ENCODE measurements around the gene C1orf116.

The C1orf116 gene

DNA sequence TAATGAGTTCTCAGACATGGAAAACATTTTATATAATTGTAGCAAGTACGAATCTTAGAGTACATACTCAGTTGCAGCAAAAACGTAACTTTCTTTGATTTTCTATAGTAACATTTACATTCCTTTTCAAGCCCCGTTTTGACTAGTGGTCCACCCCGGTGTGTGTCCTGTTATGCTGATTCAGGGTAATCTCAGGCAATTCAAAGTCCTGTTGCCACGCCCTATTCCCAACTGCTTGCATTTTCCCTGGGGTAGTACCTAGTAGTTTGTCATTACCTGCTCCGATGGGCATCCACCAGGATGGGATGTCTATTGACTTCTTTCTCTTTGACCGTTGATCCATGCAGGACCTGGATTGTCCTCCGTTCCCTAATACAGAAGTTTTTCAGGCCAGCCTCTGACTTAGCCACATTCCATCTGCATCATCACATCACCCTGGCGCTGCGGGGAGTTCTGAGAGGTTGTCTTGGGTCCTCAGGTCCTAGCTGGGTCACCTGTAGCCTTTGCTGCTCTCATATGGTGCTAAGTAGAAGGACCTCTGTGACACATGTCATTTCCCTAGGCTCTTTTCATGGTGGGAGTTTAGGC is 47.3 kb downstream of the C1orf116 start:
- DNase-seq: no peak

DNA sequence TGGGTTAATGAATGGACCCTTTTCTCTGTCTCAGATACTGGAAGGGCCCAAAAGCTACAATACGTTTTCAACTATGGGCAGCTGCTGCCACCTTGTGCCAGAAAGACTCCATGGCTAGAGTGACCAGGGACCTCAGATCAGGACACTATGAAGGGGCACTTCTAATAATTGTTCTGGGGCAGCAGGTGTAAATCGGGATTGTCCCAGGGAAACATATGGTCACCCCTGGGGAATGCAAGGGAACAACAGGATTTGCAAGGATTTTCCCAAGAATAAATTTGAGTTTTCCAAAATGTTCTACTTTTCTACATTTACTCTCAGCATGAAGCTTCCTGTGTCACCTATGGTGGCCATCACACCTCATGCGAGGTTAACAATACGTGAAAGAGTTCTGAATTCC is 50.3 kb downstream of the C1orf116 start:
- peak; percentile 54 for DNase-seq

DNA sequence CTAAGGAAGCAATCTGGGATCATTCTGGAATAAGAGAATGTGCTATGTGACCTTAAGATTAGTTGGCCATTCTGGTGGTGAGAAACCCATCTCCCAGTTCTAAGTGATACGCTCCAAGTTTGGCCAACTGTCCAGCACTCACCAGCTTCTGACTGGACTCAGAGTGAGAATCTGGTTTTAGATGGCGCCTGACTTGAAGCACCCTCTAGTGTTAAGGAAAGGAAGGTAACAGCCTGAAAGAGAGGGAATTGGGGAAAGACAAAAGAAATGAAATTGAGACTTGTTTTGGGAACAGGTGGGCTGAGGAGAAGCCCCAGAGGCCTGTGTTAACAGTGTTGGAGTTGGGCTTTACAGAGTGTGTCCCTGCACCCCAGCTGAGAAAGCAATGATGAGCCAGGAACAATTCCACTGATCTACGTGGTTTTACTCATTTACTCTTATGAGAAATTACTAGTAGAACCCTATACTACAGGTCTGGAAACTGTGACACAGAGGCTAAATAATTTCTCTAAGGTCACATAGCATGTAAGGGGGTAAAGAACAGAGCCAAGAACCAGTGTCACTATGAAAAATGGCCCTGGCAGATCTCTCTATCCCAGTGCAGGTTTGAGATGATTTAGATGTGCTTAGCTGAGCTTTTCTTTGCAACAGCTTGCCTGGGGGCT is 53.0 kb downstream of the C1orf116 start:
- no peak for DNase-seq

DNA sequence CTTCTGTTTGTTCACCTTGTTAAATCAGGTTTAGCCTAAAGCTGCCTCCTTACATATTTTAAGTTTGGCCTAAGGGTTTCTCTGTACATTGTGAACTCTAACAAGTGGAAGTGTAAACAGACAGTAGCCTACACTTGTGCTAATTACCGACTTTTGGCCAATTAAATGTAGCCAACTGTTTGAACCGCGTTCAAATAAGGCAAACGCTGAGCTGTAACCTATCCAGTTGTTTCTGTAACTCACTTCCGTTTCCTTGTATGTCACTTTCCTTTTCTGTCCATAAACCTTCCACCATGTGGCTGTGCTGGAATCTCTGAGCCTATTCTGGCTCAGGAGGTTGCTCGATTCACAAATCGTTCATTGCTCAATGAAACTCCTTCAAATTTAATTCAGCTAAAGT is 54.3 kb downstream of the C1orf116 start:
- no peak for DNase-seq

DNA sequence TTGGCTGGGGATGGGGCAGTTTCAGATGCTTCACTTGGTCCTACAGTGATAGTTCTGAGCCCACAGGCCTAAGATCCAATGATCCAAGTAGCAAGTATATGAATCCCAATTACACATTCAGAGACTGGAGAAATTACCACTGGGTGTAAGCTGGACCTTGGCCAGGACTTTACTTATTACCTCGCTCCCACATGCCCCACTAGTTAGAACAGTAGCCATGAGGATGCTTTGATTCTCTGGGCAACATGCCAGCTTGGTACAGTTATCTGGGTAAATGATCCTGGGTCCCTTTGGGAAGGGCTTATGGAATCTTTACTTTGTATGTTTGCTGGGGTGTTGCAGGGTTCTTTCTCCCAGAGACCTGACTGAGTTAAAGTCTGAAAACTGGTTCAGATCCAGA is 57.2 kb downstream of the C1orf116 start:
- no peak for DNase-seq

DNA sequence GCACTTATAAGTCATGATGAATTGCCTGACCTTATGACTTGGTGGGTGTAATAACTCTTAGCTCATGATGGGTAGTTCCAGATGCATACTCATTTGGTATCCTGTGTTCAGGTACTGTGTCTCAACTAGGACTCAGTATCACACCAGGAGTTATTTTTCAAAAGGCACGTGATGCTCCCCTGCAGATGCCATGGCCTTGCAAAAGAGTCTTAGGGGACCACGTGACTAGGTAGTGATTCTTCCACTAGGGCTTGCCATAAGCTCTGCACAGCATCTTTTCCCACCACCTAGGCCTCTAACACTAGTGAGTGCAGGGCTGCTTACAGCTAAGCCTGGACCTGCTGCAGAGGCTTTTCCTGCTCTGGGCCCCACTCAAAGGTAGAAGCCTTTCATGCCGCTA is 58.4 kb downstream of the C1orf116 start:
- no peak for DNase-seq

DNA sequence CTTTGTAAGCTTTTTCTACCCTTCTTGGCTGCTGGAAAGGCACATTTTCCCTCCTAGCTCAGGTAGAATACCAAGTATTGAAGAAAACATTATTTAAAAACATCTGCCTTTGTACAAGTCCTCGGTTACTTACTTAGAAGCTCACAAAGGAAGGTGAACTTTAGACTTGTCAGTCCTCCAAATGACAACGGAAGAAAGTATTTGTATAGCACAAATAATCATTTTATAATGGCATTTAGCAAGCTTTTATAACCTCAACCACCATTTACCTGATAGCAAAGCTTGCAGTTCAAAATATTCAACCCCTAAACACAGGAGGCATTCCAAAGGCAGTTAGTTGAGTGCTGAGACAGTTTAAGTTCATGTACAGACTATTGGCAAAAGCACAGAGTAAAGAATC is 59.8 kb downstream of the C1orf116 start:
- DNase-seq: no peak

DNA sequence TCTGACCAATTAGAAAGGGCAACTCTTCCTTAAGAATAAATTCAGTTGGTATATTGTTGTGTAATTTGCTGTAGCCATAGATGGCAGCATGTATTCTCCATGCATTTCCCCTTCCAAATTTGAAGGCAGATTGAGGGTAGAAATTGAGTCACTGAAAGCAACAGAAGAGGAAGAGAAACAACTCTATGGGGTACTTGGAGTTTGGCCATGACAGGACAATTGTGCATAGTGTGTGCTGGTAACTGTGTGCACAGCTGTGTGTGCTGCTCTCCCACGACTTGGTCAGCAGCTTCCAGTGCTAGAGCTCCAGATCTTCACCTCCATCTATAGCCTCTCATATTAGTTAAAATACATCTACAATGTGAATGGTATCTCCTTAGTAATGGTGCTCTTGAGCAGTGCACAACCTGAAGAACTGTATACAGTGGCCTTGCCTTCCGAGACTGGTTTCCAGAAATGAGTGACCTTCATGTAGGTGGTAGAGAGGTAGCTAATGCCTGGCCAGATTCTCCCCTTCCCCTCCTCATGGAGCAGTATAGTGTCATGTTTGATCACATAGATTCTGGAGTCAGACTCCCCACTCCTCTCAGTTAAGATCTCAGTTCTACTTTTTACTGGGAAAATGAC is 61.4 kb downstream of the C1orf116 start:
- DNase-seq: no peak

DNA sequence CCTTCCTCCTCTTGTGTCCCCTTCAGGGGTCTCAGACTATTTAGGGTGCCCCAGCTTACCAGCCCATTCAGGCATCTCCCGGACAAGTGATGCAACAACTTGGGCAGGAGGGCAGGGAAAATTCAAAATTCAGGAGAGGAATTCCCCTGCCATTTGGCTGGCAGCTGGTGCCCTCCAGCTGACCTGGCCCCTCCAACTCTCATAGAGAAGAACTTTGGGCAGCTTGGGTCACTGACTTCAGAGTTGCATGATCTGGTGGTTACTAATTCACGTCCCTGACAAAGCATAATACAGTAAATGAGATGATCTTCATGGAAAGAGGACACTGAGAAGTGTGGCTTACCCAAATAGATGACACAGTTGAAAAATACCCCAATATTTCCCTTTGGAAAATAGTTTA is 62.1 kb downstream of the C1orf116 start, which contains the start of gene FCAMR:
Gene FCAMR, minus strand, starts transcription at position 15 of the 400 bp plus-strand sequence. CDS start 335 bp downstream, outside the sequence.
- DNase-seq: no peak

DNA sequence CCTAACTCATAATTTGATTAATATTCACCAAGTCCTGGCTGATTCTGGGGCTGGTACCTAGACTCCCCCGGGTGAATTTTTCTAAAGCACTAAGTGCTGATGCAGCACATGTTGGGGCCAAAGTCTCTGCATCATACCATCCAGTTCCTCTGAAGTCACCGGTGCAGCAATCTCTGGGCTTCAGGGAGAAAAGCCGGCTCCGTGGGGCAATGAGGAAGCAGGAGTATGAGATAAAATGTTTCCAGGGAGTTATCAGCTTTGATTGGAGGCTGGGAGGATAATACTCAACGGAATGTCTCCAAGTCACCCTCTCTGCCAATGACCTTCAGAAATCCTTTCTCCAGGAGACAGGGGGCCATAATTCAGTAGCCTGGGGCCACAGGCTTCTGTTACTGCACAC is 63.5 kb downstream of the C1orf116 start:
- DNase-seq: no peak
